Breast epithelium (tissue), 4 donors: ENCODE data around the gene CDCA8. TPM values are rescaled to one million over a fixed set of nuclear protein-coding genes. Genes with fewer than 3 reads are reported as not detected.

Source experiments
- DNase-seq, 2 donors: peaks; one replicate each; pipeline ENCODE4 v3.0.0-alpha.2; 2019; ENCODE audit warnings: low spot score in 2 of 2
- H3K27ac ChIP-seq, 2 donors: fragments of 200-600 bp; sonication (generic) in 1 of 2; one replicate each; pipeline ENCODE4 v1.5.1; 2016 to 2019; ENCODE audit warnings: mild to moderate bottlenecking in 1 of 2
- H3K27me3 ChIP-seq, 2 donors: fragments of 200-600 bp; sonication (generic) in 1 of 2; one replicate each; pipeline versions ENCODE4 v1.5.1 to v1.6.0; 2017 to 2019; ENCODE audit warnings: control low read depth in 1 of 2, mild to moderate bottlenecking in 1 of 2
- H3K36me3 ChIP-seq: fragments of 200-600 bp; one replicate; pipeline ENCODE4 v1.5.1; 2019
- H3K4me1 ChIP-seq, 2 donors: fragments of 200-600 bp; sonication (generic); one replicate each; pipeline ENCODE4 v1.5.1; 2016 to 2019; ENCODE audit warnings: control low read depth in 1 of 2
- H3K4me3 ChIP-seq, 3 donors: fragments of 200-600 bp; sonication (generic); 1 replicate in 2 of 3; 2 replicates in 1 of 3; pipeline ENCODE4 v1.5.1; 2016 to 2019; ENCODE audit warnings: mild to moderate bottlenecking in 3 of 3, moderate library complexity in 2 of 3
- H3K9me3 ChIP-seq, 2 donors: fragments of 200-600 bp; sonication (generic) in 1 of 2; one replicate each; pipeline ENCODE4 v1.5.1; 2016 to 2019; ENCODE audit warnings: control low read depth in 1 of 2
- CTCF ChIP-seq, 3 donors: fragments of 450-650 bp; IDR thresholded peaks; one replicate each; pipeline ENCODE4 v1.5.1; 2016 to 2017; ENCODE audit warnings: antibody characterized with exemption in 3 of 3, mild to moderate bottlenecking in 3 of 3, moderate library complexity in 3 of 3
- POLR2A ChIP-seq: fragments of 450-650 bp; IDR thresholded peaks from one replicate; pipeline ENCODE4 v1.6.1; 2016; ENCODE audit warnings: antibody characterized with exemption, mild to moderate bottlenecking, moderate library complexity
- POLR2AphosphoS5 ChIP-seq, 3 donors: sonication (generic); formaldehyde crosslinking; IDR thresholded peaks; one replicate each; pipeline ENCODE4 v1.6.1; 2017; ENCODE audit warnings: antibody characterized with exemption in 3 of 3
- intact Hi-C: fragments of 100-400 bp; cut with DNase I; formaldehyde crosslinking; loops from one replicate; pipeline ENCODE4 v1.15.1; 2023; ENCODE audit warnings: low total_unique reads
- total RNA-seq, 3 donors: library from RNA; depleted of rRNA; stranded (reverse); fragments of >200 nt; gene quantifications; one replicate each; pipeline ENCODE4 v1.1.0, GENCODE V29; 2016

CDCA8 gene
- total RNA-seq, 3 donors from 2014 or later = 0.15 to 1.4 (median 1.3) TPM

- Histone ChIP-seq H3K36me3 (no peaks in the 10 kb centered on the region), H3K4me3 (no peak overlapping the region), H3K9me3 (no peaks in the 10 kb centered on the region), H3K27me3 (peaks cover 0 to 1% of the 10 kb centered on the region in 2 donors), H3K4me1 (no peaks in the 10 kb centered on the region), H3K27ac (no peak overlapping the region)
- intact Hi-C loops = no loop called here
- TF ChIP-seq CTCF (IDR thresholded peaks at IDR 0.05) = no peak
- TF ChIP-seq POLR2A = no peak
- TF ChIP-seq POLR2AphosphoS5 (IDR thresholded peaks at IDR 0.05) = no peak
- DNase-seq = no peak
These were observed 39.3 kb upstream of the CDCA8 start for GRCh38 chr1:37652976-37653375.

- peaks cover 0 to 3% of the 10 kb centered on the region in 2 donors for H3K27me3 ChIP-seq
- H3K27ac ChIP-seq = no peak overlapping the region
- H3K36me3 ChIP-seq = no peaks in the 10 kb centered on the region
- no peak for TF ChIP-seq CTCF (IDR thresholded peaks at IDR 0.05)
- no peak for TF ChIP-seq POLR2A
- TF ChIP-seq POLR2AphosphoS5 (IDR thresholded peaks at IDR 0.05) = no peak
- H3K4me3 ChIP-seq = no peak overlapping the region
- no peak for DNase-seq
- no peaks in the 10 kb centered on the region for H3K4me1 ChIP-seq
- H3K9me3 ChIP-seq = no peaks in the 10 kb centered on the region
- intact Hi-C loops = no loop called here
These were observed 38.4 kb upstream of the CDCA8 start for GRCh38 chr1:37653906-37654305.

GRCh38 chr1:37655274-37655673 lies 37.0 kb upstream of the CDCA8 start:
- TF ChIP-seq POLR2AphosphoS5 (IDR thresholded peaks at IDR 0.05) (no peak), CTCF (IDR thresholded peaks at IDR 0.05) (no peak), POLR2A (no peak)
- Histone ChIP-seq H3K27ac (no peak overlapping the region), H3K9me3 (no peaks in the 10 kb centered on the region), H3K4me1 (no peaks in the 10 kb centered on the region), H3K27me3 (peaks cover 0 to 3% of the 10 kb centered on the region in 2 donors), H3K36me3 (no peaks in the 10 kb centered on the region), H3K4me3 (no peak overlapping the region)
- intact Hi-C loops = no loop called here
- no peak for DNase-seq

GRCh38 chr1:37656026-37656425 lies 36.3 kb upstream of the CDCA8 start:
- no peak for TF ChIP-seq POLR2A
- no peak for TF ChIP-seq CTCF (IDR thresholded peaks at IDR 0.05)
- no peak for TF ChIP-seq POLR2AphosphoS5 (IDR thresholded peaks at IDR 0.05)
- peaks cover 0 to 7% of the 10 kb centered on the region in 2 donors for H3K27me3 ChIP-seq
- no peaks in the 10 kb centered on the region for H3K9me3 ChIP-seq
- H3K36me3 ChIP-seq = no peaks in the 10 kb centered on the region
- H3K4me3 ChIP-seq = no peak overlapping the region
- no peaks in the 10 kb centered on the region for H3K4me1 ChIP-seq
- DNase-seq = no peak
- intact Hi-C loops = no loop called here
- no peak overlapping the region for H3K27ac ChIP-seq

GRCh38 chr1:37656881-37657280 lies 35.4 kb upstream of the CDCA8 start:
- no peak overlapping the region for H3K27ac ChIP-seq
- DNase-seq = no peak
- no peaks in the 10 kb centered on the region for H3K36me3 ChIP-seq
- H3K4me1 ChIP-seq = no peaks in the 10 kb centered on the region
- H3K4me3 ChIP-seq = no peak overlapping the region
- intact Hi-C loops = no loop called here
- no peaks in the 10 kb centered on the region for H3K9me3 ChIP-seq
- H3K27me3 ChIP-seq = peaks cover 0 to 7% of the 10 kb centered on the region in 2 donors
- TF ChIP-seq POLR2AphosphoS5 (IDR thresholded peaks at IDR 0.05) (no peak), POLR2A (no peak), CTCF (IDR thresholded peaks at IDR 0.05) (no peak)
